HepG2 (cell line): ENCODE data around the gene GAS2. TPM values are rescaled to one million over a fixed set of nuclear protein-coding genes. Genes with fewer than 3 reads are reported as not detected.

Source experiments
- ATAC-seq: fragments of 200-7000 bp; cut with Tn5 transposase; 3 replicates; pipeline ENCODE4 v1.9.1; 2020; ENCODE audit warnings: mild to moderate bottlenecking, moderate library complexity
- BruUV-seq: library from RNA; stranded (reverse); fragments of 400-500 nt; replicated peaks from 2 replicates; lab custom pipeline; 2021; lab: Mats Ljungman, UMichigan
- CTCF ChIA-PET: fragments of 300-600 bp; formaldehyde crosslinking; extraction: SDS; loops from one replicate; lab custom pipeline; 2021; ENCODE audit warnings: low total read pairs, inconsistent platforms, low intra/inter-chr PET ratio; lab: Yijun Ruan, JAX
- POLR2A ChIA-PET: fragments of 350-600 bp; sonication (Branson Sonifier 250); formaldehyde crosslinking; loops from one replicate; lab custom pipeline; 2020; ENCODE audit warnings: antibody characterized with exemption, inconsistent platforms; lab: Yijun Ruan, JAX
- DNase-seq: peaks from one replicate; pipeline ENCODE4 v3.0.0-alpha.2; 2015; ENCODE audit warnings: low spot score
- FAIRE-seq: peaks from 3 replicates; lab custom pipeline; 2011; peaks lifted over from hg19 to GRCh38; lab: Jason Lieb, UNC
- H2AFZ ChIP-seq: one replicate; pipeline ENCODE4 v1.6.1; 2011; ENCODE audit warnings: low read length, inconsistent platforms
- H3K27ac ChIP-seq: fragments of 300-600 bp; 3 replicates; pipeline ENCODE4 v1.8.0; 2011; ENCODE audit warnings: mixed run types, mild to moderate bottlenecking, mixed read lengths, low read length, inconsistent platforms; ENCODE audit not compliant: insufficient read depth; ENCODE audit errors: extremely low read length
- H3K27me3 ChIP-seq, 2 experiments: fragments of 200-600 bp in 1 of 2; 2 replicates in 1 of 2; 3 replicates in 1 of 2; pipeline versions ENCODE4 v1.6.0 to v1.8.0; 2011; ENCODE audit warnings: low read length in 2 of 2, mild to moderate bottlenecking in 2 of 2, moderate library complexity in 2 of 2, inconsistent platforms in 1 of 2; ENCODE audit not compliant: insufficient read depth in 2 of 2, control insufficient read depth in 1 of 2
- H3K36me3 ChIP-seq, 2 experiments: fragments of 200-600 bp in 1 of 2; replicated peaks in 1 of 2; 2 replicates in 1 of 2; 3 replicates in 1 of 2; pipeline versions ENCODE4 v1.5.1 to v1.8.0; 2011; ENCODE audit warnings: low read length in 2 of 2, inconsistent platforms in 1 of 2; ENCODE audit not compliant: insufficient read depth in 2 of 2, control insufficient read depth in 1 of 2
- H3K4me1 ChIP-seq: 2 replicates; pipeline ENCODE4 v1.5.1; 2012; ENCODE audit warnings: low read length, inconsistent platforms; ENCODE audit not compliant: insufficient read depth
- H3K4me2 ChIP-seq: 2 replicates; pipeline ENCODE4 v1.6.0; 2011; ENCODE audit warnings: low read depth, low read length, inconsistent platforms
- H3K4me3 ChIP-seq, 3 experiments: fragments of 200-600 bp in 1 of 3; sonication (generic), shearing (Covaris generic) in 1 of 3; replicated peaks in 1 of 3; 2 replicates each; pipeline ENCODE4 v1.5.1; 2011 to 2016; ENCODE audit warnings: low read length in 3 of 3, inconsistent platforms in 2 of 3, low read depth in 2 of 3, mild to moderate bottlenecking in 2 of 3, control low read depth in 1 of 3, mixed read lengths in 1 of 3; ENCODE audit not compliant: insufficient read depth in 1 of 3
- H3K79me2 ChIP-seq: one replicate; pipeline ENCODE4 v1.6.1; 2011; ENCODE audit warnings: low read length, inconsistent platforms; ENCODE audit not compliant: insufficient read depth
- H3K9ac ChIP-seq: 2 replicates; pipeline ENCODE4 v1.6.0; 2011; ENCODE audit warnings: mild to moderate bottlenecking, low read depth, low read length, inconsistent platforms; ENCODE audit not compliant: insufficient read depth
- H3K9me3 ChIP-seq: 2 replicates; pipeline ENCODE4 v1.5.1; 2012; ENCODE audit warnings: mild to moderate bottlenecking, low read length
- H4K20me1 ChIP-seq: 2 replicates; pipeline ENCODE4 v1.6.0; 2011; ENCODE audit warnings: inconsistent platforms, mild to moderate bottlenecking, low read length, moderate library complexity; ENCODE audit not compliant: insufficient read depth
- CCDC6 ChIP-seq: sonication (generic); formaldehyde crosslinking; IDR thresholded peaks from 2 replicates; pipeline ENCODE4 v1.8.1; 2022; ENCODE audit warnings: mild to moderate bottlenecking, missing genetic modification reagents, moderate library complexity
- RCOR2 ChIP-seq: IDR thresholded peaks from 2 replicates; pipeline ENCODE4 v1.6.1; 2016; ENCODE audit warnings: missing biosample characterization, missing genetic modification reagents
- SOX5 ChIP-seq: IDR thresholded peaks from 2 replicates; pipeline ENCODE4 v1.6.1; 2016; ENCODE audit warnings: borderline replicate concordance
- TSC22D2 ChIP-seq: sonication (generic); formaldehyde crosslinking; IDR thresholded peaks from 2 replicates; pipeline ENCODE4 v1.5.1; 2020; ENCODE audit warnings: missing genetic modification reagents, mild to moderate bottlenecking, borderline replicate concordance
- ZNF766 ChIP-seq: sonication (generic); formaldehyde crosslinking; IDR thresholded peaks from 2 replicates; pipeline ENCODE4 v1.5.0; 2020; ENCODE audit warnings: missing genetic modification reagents, borderline replicate concordance
- ZNF83 ChIP-seq: sonication (generic); formaldehyde crosslinking; IDR thresholded peaks from 2 replicates; pipeline ENCODE4 v1.4.0; 2020; ENCODE audit warnings: missing genetic modification reagents, mild to moderate bottlenecking, borderline replicate concordance
- WGBS: methylation state at CpG from one replicate; pipeline ENCODE4 v1.1.6; 2017; ENCODE audit warnings: low lambda C conversion rate; 5-methylcytosine and 5-hydroxymethylcytosine counted together
- in situ Hi-C: cut with HindIII; loops from 2 replicates; pipeline ENCODE4 v1.10.0; 2017; ENCODE audit warnings: low pct_unique_long_range_greater_than_20kb; ENCODE audit not compliant: extremely low pct_ligation_motif_present
- intact Hi-C: fragments of 100-400 bp; cut with micrococcal nuclease; formaldehyde crosslinking; loops from one replicate; pipeline ENCODE4 v1.10.0; 2022; ENCODE audit not compliant: unreplicated experiment
- polyA plus RNA-seq, 8 experiments: library from polyadenylated mRNA; depleted of rRNA in 3 of 8; stranded (reverse) in 7 of 8; unstranded in 1 of 8; fragments of >200 nt; fragmentation: Illumina TruSeq in 4 of 8; extraction: Trizol in 4 of 8; gene quantifications; 2 replicates each; pipeline versions ENCODE4 v1.2.1 to v1.2.3, GENCODE V29; 2011 to 2016; ENCODE audit warnings: low read depth in 4 of 8, missing spikeins in 1 of 8, mixed read lengths in 1 of 8; ENCODE audit not compliant: insufficient read depth in 1 of 8
- total RNA-seq, 5 experiments: library from RNA; depleted of rRNA; stranded (reverse); fragments of >200 nt; fragmentation: Illumina TruSeq; extraction: Trizol; gene quantifications; 2 replicates each; pipeline ENCODE4 v1.2.3, GENCODE V29; 2016; ENCODE audit warnings: low read depth in 1 of 5
- TF ChIP-seq, protein P1 (sequence below): sonication (generic); formaldehyde crosslinking; IDR thresholded peaks from 2 replicates; pipeline ENCODE4 v1.4.0; 2020; ENCODE audit warnings: missing genetic modification reagents, borderline replicate concordance
- TF ChIP-seq, protein P2 (sequence below): sonication (generic); formaldehyde crosslinking; IDR thresholded peaks from 2 replicates; pipeline ENCODE4 v1.4.0; 2020; ENCODE audit warnings: missing genetic modification reagents
- TF ChIP-seq, protein P3 (sequence below): conservative IDR thresholded peaks from 2 replicates; pipeline ENCODE4 v1.6.1; 2018; ENCODE audit warnings: missing genetic modification reagents

GAS2 gene
- total and polyA plus RNA-seq, 2 of the 13 experiments (the other 11 are each of a cell fraction or from before 2014, with no cell fraction given) = 26.0 to 85.1 TPM

DNA sequence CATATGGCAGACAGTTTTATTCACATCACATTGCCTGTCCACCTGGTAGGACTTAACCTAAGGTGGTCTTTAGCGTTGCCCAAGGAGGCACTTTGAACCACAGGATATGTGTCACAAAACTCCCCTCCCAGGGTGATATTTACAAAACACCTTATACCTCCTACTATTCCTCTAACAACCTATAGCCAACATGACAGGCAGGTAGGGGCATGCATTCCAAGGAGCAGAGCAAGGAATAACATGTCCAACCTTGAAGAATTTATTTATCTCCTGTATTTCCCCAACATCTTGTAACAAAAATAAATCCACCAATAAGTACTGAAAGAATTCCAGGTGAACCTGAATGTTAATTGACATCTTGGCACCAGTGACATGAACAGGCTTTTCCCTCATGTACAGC lies 102.7 kb downstream of the GAS2 start:
- FAIRE-seq (no peak), DNase-seq (no peak), ATAC-seq (no peak)
- 100% methylated on average over 1 of the region's 1 CpG for WGBS
- H3K27me3 ChIP-seq = no peaks in the 10 kb centered on the region
- no peaks in the 10 kb centered on the region for H4K20me1 ChIP-seq
- H3K4me2 ChIP-seq = no peak overlapping the region
- H3K4me3 ChIP-seq = no peak overlapping the region
- no peak overlapping the region for H3K27ac ChIP-seq
- ChIA-PET POLR2A (no interaction called here), CTCF (no interaction called here)
- no peak overlapping the region for H3K9ac ChIP-seq
- H3K9me3 ChIP-seq = no peaks in the 10 kb centered on the region
- H3K36me3 ChIP-seq = 0 out of 5 replicates have a peak, but pooled peaks cover 0 to 4% of the 10 kb centered on the region in 2 experiments
- H2AFZ ChIP-seq = no peak overlapping the region
- no peak for TF ChIP-seq TSC22D2 (CRISPR knock-in tag)
- TF ChIP-seq, protein P1, sequence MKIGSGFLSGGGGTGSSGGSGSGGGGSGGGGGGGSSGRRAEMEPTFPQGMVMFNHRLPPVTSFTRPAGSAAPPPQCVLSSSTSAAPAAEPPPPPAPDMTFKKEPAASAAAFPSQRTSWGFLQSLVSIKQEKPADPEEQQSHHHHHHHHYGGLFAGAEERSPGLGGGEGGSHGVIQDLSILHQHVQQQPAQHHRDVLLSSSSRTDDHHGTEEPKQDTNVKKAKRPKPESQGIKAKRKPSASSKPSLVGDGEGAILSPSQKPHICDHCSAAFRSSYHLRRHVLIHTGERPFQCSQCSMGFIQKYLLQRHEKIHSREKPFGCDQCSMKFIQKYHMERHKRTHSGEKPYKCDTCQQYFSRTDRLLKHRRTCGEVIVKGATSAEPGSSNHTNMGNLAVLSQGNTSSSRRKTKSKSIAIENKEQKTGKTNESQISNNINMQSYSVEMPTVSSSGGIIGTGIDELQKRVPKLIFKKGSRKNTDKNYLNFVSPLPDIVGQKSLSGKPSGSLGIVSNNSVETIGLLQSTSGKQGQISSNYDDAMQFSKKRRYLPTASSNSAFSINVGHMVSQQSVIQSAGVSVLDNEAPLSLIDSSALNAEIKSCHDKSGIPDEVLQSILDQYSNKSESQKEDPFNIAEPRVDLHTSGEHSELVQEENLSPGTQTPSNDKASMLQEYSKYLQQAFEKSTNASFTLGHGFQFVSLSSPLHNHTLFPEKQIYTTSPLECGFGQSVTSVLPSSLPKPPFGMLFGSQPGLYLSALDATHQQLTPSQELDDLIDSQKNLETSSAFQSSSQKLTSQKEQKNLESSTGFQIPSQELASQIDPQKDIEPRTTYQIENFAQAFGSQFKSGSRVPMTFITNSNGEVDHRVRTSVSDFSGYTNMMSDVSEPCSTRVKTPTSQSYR (CRISPR knock-in tag) = no peak
- TF ChIP-seq, protein P2, sequence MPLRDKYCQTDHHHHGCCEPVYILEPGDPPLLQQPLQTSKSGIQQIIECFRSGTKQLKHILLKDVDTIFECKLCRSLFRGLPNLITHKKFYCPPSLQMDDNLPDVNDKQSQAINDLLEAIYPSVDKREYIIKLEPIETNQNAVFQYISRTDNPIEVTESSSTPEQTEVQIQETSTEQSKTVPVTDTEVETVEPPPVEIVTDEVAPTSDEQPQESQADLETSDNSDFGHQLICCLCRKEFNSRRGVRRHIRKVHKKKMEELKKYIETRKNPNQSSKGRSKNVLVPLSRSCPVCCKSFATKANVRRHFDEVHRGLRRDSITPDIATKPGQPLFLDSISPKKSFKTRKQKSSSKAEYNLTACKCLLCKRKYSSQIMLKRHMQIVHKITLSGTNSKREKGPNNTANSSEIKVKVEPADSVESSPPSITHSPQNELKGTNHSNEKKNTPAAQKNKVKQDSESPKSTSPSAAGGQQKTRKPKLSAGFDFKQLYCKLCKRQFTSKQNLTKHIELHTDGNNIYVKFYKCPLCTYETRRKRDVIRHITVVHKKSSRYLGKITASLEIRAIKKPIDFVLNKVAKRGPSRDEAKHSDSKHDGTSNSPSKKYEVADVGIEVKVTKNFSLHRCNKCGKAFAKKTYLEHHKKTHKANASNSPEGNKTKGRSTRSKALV (CRISPR knock-in tag) = no peak
- no peak for TF ChIP-seq ZNF766 (CRISPR knock-in tag)
- TF ChIP-seq, protein P3, sequence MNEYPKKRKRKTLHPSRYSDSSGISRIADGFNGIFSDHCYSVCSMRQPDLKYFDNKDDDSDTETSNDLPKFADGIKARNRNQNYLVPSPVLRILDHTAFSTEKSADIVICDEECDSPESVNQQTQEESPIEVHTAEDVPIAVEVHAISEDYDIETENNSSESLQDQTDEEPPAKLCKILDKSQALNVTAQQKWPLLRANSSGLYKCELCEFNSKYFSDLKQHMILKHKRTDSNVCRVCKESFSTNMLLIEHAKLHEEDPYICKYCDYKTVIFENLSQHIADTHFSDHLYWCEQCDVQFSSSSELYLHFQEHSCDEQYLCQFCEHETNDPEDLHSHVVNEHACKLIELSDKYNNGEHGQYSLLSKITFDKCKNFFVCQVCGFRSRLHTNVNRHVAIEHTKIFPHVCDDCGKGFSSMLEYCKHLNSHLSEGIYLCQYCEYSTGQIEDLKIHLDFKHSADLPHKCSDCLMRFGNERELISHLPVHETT (CRISPR knock-in tag) = no peak
- no peak for TF ChIP-seq SOX5 (CRISPR knock-in tag)
- TF ChIP-seq RCOR2 = no peak
- TF ChIP-seq ZNF83 (CRISPR knock-in tag) = no peak
- TF ChIP-seq CCDC6 (CRISPR knock-in tag) = no peak
- BruUV-seq = no TSS peak
- in situ Hi-C loops = no loop called here
- no peaks in the 10 kb centered on the region for H3K4me1 ChIP-seq
- intact Hi-C loops = no loop called here
- no peaks in the 10 kb centered on the region for H3K79me2 ChIP-seq
